Osteocyte (in vitro differentiated cells): ENCODE measurements around the gene FUT2. TPM values are rescaled to one million over a fixed set of nuclear protein-coding genes. Genes with fewer than 3 reads are reported as not detected.

ENCODE experiments used
- DNase-seq: peaks from one replicate; pipeline ENCODE4 v3.0.0; 2021; ENCODE audit warnings: mixed read lengths; ENCODE audit not compliant: unreplicated experiment; ENCODE audit errors: extremely low spot score
- H3K27ac Mint-ChIP-seq: one replicate; pipeline ENCODE4 v1.8.0; 2021; ENCODE audit warnings: mild to moderate bottlenecking, mixed read lengths; ENCODE audit not compliant: unreplicated experiment
- H3K27me3 Mint-ChIP-seq: one replicate; pipeline ENCODE4 v1.8.0; 2021; ENCODE audit warnings: mixed read lengths; ENCODE audit not compliant: unreplicated experiment
- H3K36me3 Mint-ChIP-seq: one replicate; pipeline ENCODE4 v1.8.0; 2021; ENCODE audit warnings: mixed read lengths; ENCODE audit not compliant: unreplicated experiment
- H3K4me1 Mint-ChIP-seq: one replicate; pipeline ENCODE4 v1.8.0; 2021; ENCODE audit warnings: mixed read lengths; ENCODE audit not compliant: unreplicated experiment
- H3K4me3 Mint-ChIP-seq: one replicate; pipeline ENCODE4 v1.8.0; 2021; ENCODE audit warnings: mild to moderate bottlenecking, moderate library complexity, mixed read lengths; ENCODE audit not compliant: unreplicated experiment
- H3K9me3 Mint-ChIP-seq: one replicate; pipeline ENCODE4 v1.8.0; 2021; ENCODE audit warnings: mixed read lengths; ENCODE audit not compliant: unreplicated experiment
- total RNA-seq: library from RNA; stranded (reverse); gene quantifications from 2 replicates; pipeline ENCODE4 v1.2.1, GENCODE V29; 2021
- TF ChIP-seq, protein P1 (sequence below): fragments of 200-600 bp; sonication (generic); IDR thresholded peaks from 2 replicates; pipeline ENCODE4 v1.5.0; 2021; ENCODE audit warnings: antibody characterized with exemption, mild to moderate bottlenecking, moderate library complexity

The FUT2 gene
- total RNA-seq, 1 donor from 2014 or later = not detected

GRCh38 chr19:48752496-48753365, 57.0 kb downstream of the FUT2 start, which contains the start of gene FUT1:
FUT1 (minus strand) TSS chr19:48752641; CDS start chr19:48751281, 1,360 bp downstream.
- DNase-seq = no peak
- peak within 1 kb of the TSS; percentile 48 for H3K4me3 Mint-ChIP-seq
- no peak within 1 kb of the TSS for H3K27ac Mint-ChIP-seq
- no peaks in the 10 kb centered on the region for H3K36me3 Mint-ChIP-seq
- peaks cover 9% of the 10 kb centered on the region for H3K4me1 Mint-ChIP-seq
- TF ChIP-seq, protein P1, sequence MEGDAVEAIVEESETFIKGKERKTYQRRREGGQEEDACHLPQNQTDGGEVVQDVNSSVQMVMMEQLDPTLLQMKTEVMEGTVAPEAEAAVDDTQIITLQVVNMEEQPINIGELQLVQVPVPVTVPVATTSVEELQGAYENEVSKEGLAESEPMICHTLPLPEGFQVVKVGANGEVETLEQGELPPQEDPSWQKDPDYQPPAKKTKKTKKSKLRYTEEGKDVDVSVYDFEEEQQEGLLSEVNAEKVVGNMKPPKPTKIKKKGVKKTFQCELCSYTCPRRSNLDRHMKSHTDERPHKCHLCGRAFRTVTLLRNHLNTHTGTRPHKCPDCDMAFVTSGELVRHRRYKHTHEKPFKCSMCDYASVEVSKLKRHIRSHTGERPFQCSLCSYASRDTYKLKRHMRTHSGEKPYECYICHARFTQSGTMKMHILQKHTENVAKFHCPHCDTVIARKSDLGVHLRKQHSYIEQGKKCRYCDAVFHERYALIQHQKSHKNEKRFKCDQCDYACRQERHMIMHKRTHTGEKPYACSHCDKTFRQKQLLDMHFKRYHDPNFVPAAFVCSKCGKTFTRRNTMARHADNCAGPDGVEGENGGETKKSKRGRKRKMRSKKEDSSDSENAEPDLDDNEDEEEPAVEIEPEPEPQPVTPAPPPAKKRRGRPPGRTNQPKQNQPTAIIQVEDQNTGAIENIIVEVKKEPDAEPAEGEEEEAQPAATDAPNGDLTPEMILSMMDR = no peak
- H3K9me3 Mint-ChIP-seq = no peaks in the 10 kb centered on the region
- peaks cover 15% of the 10 kb centered on the region for H3K27me3 Mint-ChIP-seq

- Mint-ChIP-seq H3K9me3 (no peaks in the 10 kb centered on the region), H3K27me3 (peaks cover 15% of the 10 kb centered on the region), H3K4me1 (peaks cover 9% of the 10 kb centered on the region), H3K36me3 (no peaks in the 10 kb centered on the region), H3K27ac (no peak within 1 kb of the TSS), H3K4me3 (no peak within 1 kb of the TSS)
- DNase-seq = no peak
- TF ChIP-seq, protein P1 = no peak
Observed at GRCh38 chr19:48755084-48755641, 59.4 kb downstream of the FUT2 start, which contains the start of gene FGF21. FGF21 (plus strand) TSS chr19:48755524; CDS start chr19:48756237, 713 bp downstream.

Other genes starting within 250 kb of the FUT2 start
- gene GRWD1, start 250.0 kb upstream of the FUT2 start, total RNA-seq = 36.2 and 38.4 TPM in 2 replicates
- 0.86 and 1.6 TPM in 2 replicates for gene KCNJ14, start 240.4 kb upstream of the FUT2 start, total RNA-seq
- gene CYTH2, start 226.6 kb upstream of the FUT2 start, total RNA-seq = 92.1 and 107 TPM in 2 replicates
- 0.32 and 0.39 TPM in 2 replicates for gene LMTK3, start 184.1 kb upstream of the FUT2 start, total RNA-seq
- not detected in 2 replicates for gene SULT2B1, start 143.8 kb upstream of the FUT2 start, total RNA-seq
- not detected in 2 replicates for gene SPACA4, start 89.2 kb upstream of the FUT2 start, total RNA-seq
- 1.1 and 1.3 TPM in 2 replicates for gene FAM83E, start 80.9 kb upstream of the FUT2 start, total RNA-seq
- 1,287 and 1,310 TPM in 2 replicates for gene RPL18, start 76.8 kb upstream of the FUT2 start, total RNA-seq
- gene SPHK2, start 76.5 kb upstream of the FUT2 start, total RNA-seq = 34.4 and 34.7 TPM in 2 replicates
- gene DBP, start 58.6 kb upstream of the FUT2 start, total RNA-seq = 18.5 and 20.3 TPM in 2 replicates
- 34.2 and 40.7 TPM in 2 replicates for gene CA11, start 49.8 kb upstream of the FUT2 start, total RNA-seq
- 1.3 and 1.7 TPM in 2 replicates for gene NTN5, start 23.0 kb upstream of the FUT2 start, total RNA-seq
- 1.3 and 1.8 TPM in 2 replicates for gene MAMSTR, start 23.8 kb downstream of the FUT2 start, total RNA-seq
- gene RASIP1, start 44.6 kb downstream of the FUT2 start, total RNA-seq = 0.43 and 0.57 TPM in 2 replicates
- gene IZUMO1, start 50.9 kb downstream of the FUT2 start, total RNA-seq = not detected in 2 replicates
- 0.11 TPM in 1 of 2 replicates, not detected in the other for gene FUT1, start 56.7 kb downstream of the FUT2 start, total RNA-seq
- not detected in 2 replicates for gene FGF21, start 59.6 kb downstream of the FUT2 start, total RNA-seq
- gene BCAT2, start 115.1 kb downstream of the FUT2 start, total RNA-seq = 48.5 and 50.5 TPM in 2 replicates
- gene HSD17B14, start 140.5 kb downstream of the FUT2 start, total RNA-seq = 23.9 and 29.1 TPM in 2 replicates
- 31.0 and 40.0 TPM in 2 replicates for gene PLEKHA4, start 172.6 kb downstream of the FUT2 start, total RNA-seq
- 96.5 and 118 TPM in 2 replicates for gene PPP1R15A, start 176.4 kb downstream of the FUT2 start, total RNA-seq
- gene TULP2, start 202.8 kb downstream of the FUT2 start, total RNA-seq = not detected in 2 replicates
- 260 and 264 TPM in 2 replicates for gene NUCB1, start 204.3 kb downstream of the FUT2 start, total RNA-seq
- gene DHDH, start 237.7 kb downstream of the FUT2 start, total RNA-seq = 0.67 TPM in 1 of 2 replicates, not detected in the other